ENCODE results near the gene TENT4A. TPM values are rescaled to one million over a fixed set of nuclear protein-coding genes. Genes with fewer than 3 reads are reported as not detected.
A peak's percentile ranks its signal among the peaks of the same experiment; 100 is the strongest.
"Not testable (repeated sequence)": the region's sequence is repeated elsewhere in the genome, so short reads cannot be mapped to it uniquely, and the experiment has no call there.

The TENT4A gene
- total RNA-seq = 10 to 100 TPM; 29.2 to 33.3 TPM

- Mint-ChIP-seq H3K9me3 (ENCODE audit: low read depth) (no peaks in the 10 kb centered on the region), H3K36me3 (ENCODE audit: low read depth) (peaks cover 26% of the 10 kb centered on the region), H3K27me3 (no peaks in the 10 kb centered on the region), H3K4me3 (peak within 1 kb of the TSS; percentile 84), H3K27ac (peak within 1 kb of the TSS; percentile 95), H3K4me1 (peaks cover 38% of the 10 kb centered on the region)
- intact Hi-C loops (cut with DNase I, micrococcal nuclease) = loop anchor here (1.0 to 10.0 kb wide), 10 partner anchors 24 to 1741 kb away; partner anchors contain the start of genes FASTKD3 (in 2 of the 2), ICE1 (in 2 of the 2), MED10 (in 2 of the 2) and MTRR (in 2 of the 2)
- CTCF ChIA-PET = interaction anchor here (0.6 kb wide), 1 partner anchor 38 kb away, joined by 3 read pairs; no protein-coding TSS in a partner anchor
- DNase-seq (peak; percentile 45), ATAC-seq (peak; percentile 0)
- POLR2A ChIA-PET = interaction anchor here (0.6 to 1.0 kb wide), 2 partner anchors 16 to 80 kb away, joined by 3 to 4 read pairs; partner anchors contain the start of gene SRD5A1
Observed at GRCh38 chr5:6713274-6714225, at the start of gene TENT4A. TENT4A (plus strand) TSS chr5:6713432; CDS start chr5:6713984, 552 bp downstream.

GRCh38 chr5:6666762-6667161, 46.5 kb upstream of the TENT4A start:
- intact Hi-C loops (cut with DNase I, micrococcal nuclease) = no loop called here
- Mint-ChIP-seq H3K27me3 (no peaks in the 10 kb centered on the region), H3K4me3 (no peak overlapping the region), H3K9me3 (ENCODE audit: low read depth) (no peaks in the 10 kb centered on the region), H3K36me3 (ENCODE audit: low read depth) (peaks cover 22% of the 10 kb centered on the region), H3K4me1 (no peaks in the 10 kb centered on the region), H3K27ac (no peak overlapping the region)
- POLR2A ChIA-PET = no interaction called here
- ATAC-seq (no peak), DNase-seq (no peak)
- CTCF ChIA-PET = no interaction called here

GRCh38 chr5:6667648-6668047, 45.6 kb upstream of the TENT4A start:
- intact Hi-C loops (cut with DNase I, micrococcal nuclease) = no loop called here
- no peak for ATAC-seq

GRCh38 chr5:6668717-6669116, 44.5 kb upstream of the TENT4A start:
- CTCF ChIA-PET; H3K4me3 Mint-ChIP-seq; H3K27me3 Mint-ChIP-seq; H3K9me3 Mint-ChIP-seq (ENCODE audit: low read depth); H3K4me1 Mint-ChIP-seq; DNase-seq; POLR2A ChIA-PET; H3K27ac Mint-ChIP-seq; intact Hi-C loops (cut with DNase I, micrococcal nuclease); ATAC-seq: not testable (repeated sequence)
- H3K36me3 Mint-ChIP-seq (ENCODE audit: low read depth) = peaks cover 17% of the 10 kb centered on the region

More at GRCh38 chr5:6667648-6668047, 45.6 kb upstream of the TENT4A start:
- Mint-ChIP-seq H3K36me3 (ENCODE audit: low read depth) (peaks cover 18% of the 10 kb centered on the region), H3K27ac (no peak overlapping the region), H3K4me3 (no peak overlapping the region), H3K27me3 (no peaks in the 10 kb centered on the region), H3K9me3 (ENCODE audit: low read depth) (no peaks in the 10 kb centered on the region), H3K4me1 (no peaks in the 10 kb centered on the region)
- CTCF ChIA-PET = no interaction called here
- POLR2A ChIA-PET = no interaction called here
- no peak for DNase-seq

GRCh38 chr5:6673031-6673430, 40.2 kb upstream of the TENT4A start:
- no peak for DNase-seq
- no peak overlapping the region for H3K4me3 Mint-ChIP-seq
- ATAC-seq = no peak
- intact Hi-C loops (cut with DNase I, micrococcal nuclease) = no loop called here
- H3K36me3 Mint-ChIP-seq (ENCODE audit: low read depth) = peaks cover 16% of the 10 kb centered on the region
- no peaks in the 10 kb centered on the region for H3K4me1 Mint-ChIP-seq
- CTCF ChIA-PET = no interaction called here
- H3K9me3 Mint-ChIP-seq (ENCODE audit: low read depth) = no peaks in the 10 kb centered on the region
- no peaks in the 10 kb centered on the region for H3K27me3 Mint-ChIP-seq
- H3K27ac Mint-ChIP-seq = no peak overlapping the region
- POLR2A ChIA-PET = no interaction called here

- H3K9me3 Mint-ChIP-seq (ENCODE audit: low read depth) = no peaks in the 10 kb centered on the region
- no peak overlapping the region for H3K4me3 Mint-ChIP-seq
- no peak for ATAC-seq
- DNase-seq = no peak
- H3K4me1 Mint-ChIP-seq = no peaks in the 10 kb centered on the region
- peaks cover 12% of the 10 kb centered on the region for H3K36me3 Mint-ChIP-seq (ENCODE audit: low read depth)
- no peaks in the 10 kb centered on the region for H3K27me3 Mint-ChIP-seq
- ChIA-PET CTCF (no interaction called here), POLR2A (no interaction called here)
- H3K27ac Mint-ChIP-seq = no peak overlapping the region
- intact Hi-C loops (cut with DNase I, micrococcal nuclease) = no loop called here
Observed at GRCh38 chr5:6673963-6674362, 39.3 kb upstream of the TENT4A start.

GRCh38 chr5:6674421-6674820, 38.8 kb upstream of the TENT4A start:
- ATAC-seq = no peak
- CTCF ChIA-PET = interaction anchor here (1.2 kb wide), 1 partner anchor 11 kb away, joined by 3 read pairs; no protein-coding TSS in a partner anchor
- Mint-ChIP-seq H3K27me3 (no peaks in the 10 kb centered on the region), H3K9me3 (ENCODE audit: low read depth) (no peaks in the 10 kb centered on the region), H3K4me1 (no peaks in the 10 kb centered on the region), H3K36me3 (ENCODE audit: low read depth) (peaks cover 11% of the 10 kb centered on the region), H3K4me3 (no peak overlapping the region), H3K27ac (no peak overlapping the region)
- intact Hi-C loops (cut with DNase I, micrococcal nuclease) = no loop called here
- no peak for DNase-seq
- POLR2A ChIA-PET = no interaction called here

GRCh38 chr5:6674886-6675285, 38.3 kb upstream of the TENT4A start:
- H3K36me3 Mint-ChIP-seq (ENCODE audit: low read depth) = peaks cover 7% of the 10 kb centered on the region
- intact Hi-C loops (cut with DNase I, micrococcal nuclease) = no loop called here
- ChIA-PET POLR2A (no interaction called here), CTCF (interaction anchor here (1.2 kb wide), 1 partner anchor 12 kb away, joined by 3 read pairs; no protein-coding TSS in a partner anchor)
- DNase-seq = no peak
- no peaks in the 10 kb centered on the region for H3K27me3 Mint-ChIP-seq
- no peaks in the 10 kb centered on the region for H3K9me3 Mint-ChIP-seq (ENCODE audit: low read depth)
- no peak for ATAC-seq
- H3K4me3 Mint-ChIP-seq = no peak overlapping the region
- H3K4me1 Mint-ChIP-seq = no peaks in the 10 kb centered on the region
- no peak overlapping the region for H3K27ac Mint-ChIP-seq

GRCh38 chr5:6675784-6676491, 37.3 kb upstream of the TENT4A start:
- POLR2A ChIA-PET = no interaction called here
- no peak overlapping the region for H3K27ac Mint-ChIP-seq
- CTCF ChIA-PET = interaction anchor here (1.2 kb wide), 1 partner anchor 13 kb away, joined by 3 read pairs; no protein-coding TSS in a partner anchor
- H3K9me3 Mint-ChIP-seq (ENCODE audit: low read depth) = no peaks in the 10 kb centered on the region
- H3K36me3 Mint-ChIP-seq (ENCODE audit: low read depth) = peaks cover 2% of the 10 kb centered on the region
- DNase-seq (no peak), ATAC-seq (no peak)
- no peaks in the 10 kb centered on the region for H3K27me3 Mint-ChIP-seq
- H3K4me1 Mint-ChIP-seq = no peaks in the 10 kb centered on the region
- intact Hi-C loops (cut with DNase I, micrococcal nuclease) = no loop called here
- no peak overlapping the region for H3K4me3 Mint-ChIP-seq

GRCh38 chr5:6676702-6677101, 36.5 kb upstream of the TENT4A start:
- DNase-seq (no peak), ATAC-seq (no peak)
- Mint-ChIP-seq H3K27ac (no peak overlapping the region), H3K27me3 (peaks cover 3% of the 10 kb centered on the region), H3K36me3 (ENCODE audit: low read depth) (no peaks in the 10 kb centered on the region), H3K4me1 (no peaks in the 10 kb centered on the region), H3K4me3 (no peak overlapping the region), H3K9me3 (ENCODE audit: low read depth) (no peaks in the 10 kb centered on the region)
- intact Hi-C loops (cut with DNase I, micrococcal nuclease) = no loop called here
- POLR2A ChIA-PET = no interaction called here
- CTCF ChIA-PET = no interaction called here

GRCh38 chr5:6678385-6678784, 34.8 kb upstream of the TENT4A start:
- ChIA-PET POLR2A (no interaction called here), CTCF (interaction anchor here (0.7 kb wide), 1 partner anchor 652 kb away, joined by 3 read pairs; no protein-coding TSS in a partner anchor)
- Mint-ChIP-seq H3K27ac (no peak overlapping the region), H3K4me3 (no peak overlapping the region), H3K4me1 (no peaks in the 10 kb centered on the region), H3K27me3 (peaks cover 10% of the 10 kb centered on the region), H3K36me3 (ENCODE audit: low read depth) (no peaks in the 10 kb centered on the region), H3K9me3 (ENCODE audit: low read depth) (no peaks in the 10 kb centered on the region)
- ATAC-seq = no peak
- intact Hi-C loops (cut with DNase I, micrococcal nuclease) = no loop called here
- DNase-seq = no peak

All from activated CD4-positive, alpha-beta T cell treated with anti-CD3 and anti-CD28 coated beads for 36 hours (primary cell).